MCF 10A (cell line): Measurements from ENCODE around the gene ATXN2. TPM values are rescaled to one million over a fixed set of nuclear protein-coding genes. Genes with fewer than 3 reads are reported as not detected.

Experiments
- BruUV-seq: library from RNA; stranded (reverse); fragments of 400-500 nt; replicated peaks from 2 replicates; lab custom pipeline; 2021; lab: Mats Ljungman, UMichigan
- CTCF ChIA-PET: fragments of 300-600 bp; sonication (Branson Sonifier 250); formaldehyde crosslinking; extraction: SDS; loops from one replicate; lab custom pipeline; 2021; ENCODE audit warnings: antibody characterized with exemption, inconsistent platforms; lab: Yijun Ruan, JAX
- POLR2A ChIA-PET: fragments of 300-600, 350-650 bp; sonication (Branson Sonifier 250); formaldehyde crosslinking; extraction: SDS; loops from one replicate; lab custom pipeline; 2020; ENCODE audit warnings: antibody characterized with exemption, inconsistent platforms; lab: Yijun Ruan, JAX
- DNase-seq: peaks from one replicate; pipeline ENCODE4 v3.0.0-alpha.2; 2018; ENCODE audit not compliant: unreplicated experiment
- H3K27ac Mint-ChIP-seq: one replicate; pipeline ENCODE4 v1.8.0; 2022; ENCODE audit warnings: mild to moderate bottlenecking, low read depth, mixed read lengths; ENCODE audit not compliant: unreplicated experiment
- H3K27me3 Mint-ChIP-seq: one replicate; pipeline ENCODE4 v1.8.0; 2022; ENCODE audit warnings: mixed read lengths; ENCODE audit not compliant: insufficient read depth, unreplicated experiment
- H3K36me3 Mint-ChIP-seq: one replicate; pipeline ENCODE4 v1.8.0; 2022; ENCODE audit warnings: mild to moderate bottlenecking, moderate library complexity, mixed read lengths; ENCODE audit not compliant: insufficient read depth, unreplicated experiment
- H3K4me1 Mint-ChIP-seq: one replicate; pipeline ENCODE4 v1.8.0; 2022; ENCODE audit warnings: mixed read lengths; ENCODE audit not compliant: insufficient read depth, unreplicated experiment
- H3K4me3 Mint-ChIP-seq: one replicate; pipeline ENCODE4 v1.8.0; 2022; ENCODE audit warnings: mild to moderate bottlenecking, moderate library complexity, mixed read lengths; ENCODE audit not compliant: unreplicated experiment
- H3K9me3 Mint-ChIP-seq: one replicate; pipeline ENCODE4 v1.8.0; 2022; ENCODE audit warnings: mixed read lengths; ENCODE audit not compliant: unreplicated experiment
- CTCF ChIP-seq: fragments of 200-600 bp; IDR thresholded peaks from one replicate; pipeline ENCODE4 v1.8.0; 2022; ENCODE audit warnings: antibody characterized with exemption, mild to moderate bottlenecking; ENCODE audit not compliant: unreplicated experiment
- intact Hi-C: fragments of 100-400 bp; cut with micrococcal nuclease; formaldehyde crosslinking; loops from 2 replicates; pipeline ENCODE4 v1.14.1; 2022
- total RNA-seq: library from RNA; stranded (reverse); gene quantifications from 2 replicates; pipeline ENCODE4 v1.2.3, GENCODE V29; 2022

The ATXN2 gene
- total RNA-seq, 1 experiment from 2014 or later, result 70.6 TPM

GRCh38 chr12:111417290-111417689 lies 181.8 kb downstream of the ATXN2 start:
- Mint-ChIP-seq H3K36me3 (peaks cover 4% of the 10 kb centered on the region), H3K9me3 (no peaks in the 10 kb centered on the region), H3K4me1 (peaks cover 8% of the 10 kb centered on the region), H3K27me3 (no peaks in the 10 kb centered on the region), H3K4me3 (no peak overlapping the region), H3K27ac (no peak overlapping the region)
- DNase-seq, result no peak
- ChIA-PET CTCF (no interaction called here), POLR2A (no interaction called here)
- BruUV-seq, result no TSS peak
- intact Hi-C loops, result no loop called here
- no peak for TF ChIP-seq CTCF

GRCh38 chr12:111414711-111415252 lies 184.3 kb downstream of the ATXN2 start:
- Mint-ChIP-seq H3K36me3 (no peaks in the 10 kb centered on the region), H3K27me3 (no peaks in the 10 kb centered on the region), H3K27ac (no peak overlapping the region), H3K4me3 (no peak overlapping the region), H3K4me1 (peaks cover 8% of the 10 kb centered on the region), H3K9me3 (no peaks in the 10 kb centered on the region)
- BruUV-seq, result no TSS peak
- TF ChIP-seq CTCF, result no peak
- DNase-seq, result no peak
- intact Hi-C loops, result no loop called here
- ChIA-PET CTCF (no interaction called here), POLR2A (no interaction called here)

GRCh38 chr12:111413442-111414086 lies 185.6 kb downstream of the ATXN2 start:
- Mint-ChIP-seq H3K4me1 (peaks cover 12% of the 10 kb centered on the region), H3K27me3 (no peaks in the 10 kb centered on the region), H3K9me3 (no peaks in the 10 kb centered on the region), H3K36me3 (no peaks in the 10 kb centered on the region), H3K4me3 (no peak overlapping the region), H3K27ac (no peak overlapping the region)
- TF ChIP-seq CTCF, result no peak
- intact Hi-C loops, result no loop called here
- ChIA-PET CTCF (interaction anchor here (0.6 to 3.6 kb wide), 5 partner anchors 12 to 100 kb away, joined by 4 to 26 read pairs (median 5); no protein-coding TSS in a partner anchor), POLR2A (interaction anchor here (0.6 to 1.3 kb wide), 4 partner anchors 10 to 66 kb away, joined by 3 to 7 read pairs (median 3); no protein-coding TSS in a partner anchor)
- no TSS peak for BruUV-seq
- peak; percentile 43 for DNase-seq

GRCh38 chr12:111412830-111413441 lies 186.2 kb downstream of the ATXN2 start:
- no peak for DNase-seq
- intact Hi-C loops, result no loop called here
- TF ChIP-seq CTCF, result no peak
- no peaks in the 10 kb centered on the region for H3K27me3 Mint-ChIP-seq
- ChIA-PET POLR2A (interaction anchor here (0.7 to 1.3 kb wide), 4 partner anchors 9 to 21 kb away, joined by 3 read pairs; no protein-coding TSS in a partner anchor), CTCF (interaction anchor here (0.6 to 3.6 kb wide), 6 partner anchors 13 to 509 kb away, joined by 3 to 26 read pairs (median 4); no protein-coding TSS in a partner anchor)
- peaks cover 12% of the 10 kb centered on the region for H3K4me1 Mint-ChIP-seq
- H3K4me3 Mint-ChIP-seq, result no peak overlapping the region
- H3K27ac Mint-ChIP-seq, result no peak overlapping the region
- H3K9me3 Mint-ChIP-seq, result no peaks in the 10 kb centered on the region
- no peaks in the 10 kb centered on the region for H3K36me3 Mint-ChIP-seq
- no TSS peak for BruUV-seq
